ENCODE results near the gene CDR2. TPM values are rescaled to one million over a fixed set of nuclear protein-coding genes. Genes with fewer than 3 reads are reported as not detected.
A peak's percentile ranks its signal among the peaks of the same experiment; 100 is the strongest.

CDR2 gene
- total and polyA plus RNA-seq, 2 of the 13 experiments (the other 11 are each of a cell fraction or from before 2014, with no cell fraction given) = 59.0 to 78.9 TPM

GRCh38 chr16:22321340-22322001, 52.9 kb downstream of the CDR2 start (continued):
- TF ChIP-seq AKAP8 (CRISPR knock-in tag; IDR thresholded peaks at IDR 0.05) = no peak
- TF ChIP-seq POLR2A (IDR thresholded peaks at IDR 0.05; ENCODE audit: insufficient read depth in 1 of 2, low read depth in 2 of 2, low read length in 2 of 2) = no peak
- no peak for TF ChIP-seq CC2D1A (CRISPR knock-in tag; IDR thresholded peaks at IDR 0.05)
- TF ChIP-seq HIVEP1 (CRISPR knock-in tag; IDR thresholded peaks at IDR 0.05) = no peak
- TF ChIP-seq HDAC2 (CRISPR knock-in tag; IDR thresholded peaks at IDR 0.05) = no peak; the same call in 1 of the 2 replicates
- TF ChIP-seq ZNF143 (CRISPR knock-in tag; IDR thresholded peaks at IDR 0.05) = peak; percentile 49; the same call in 1 of the 2 replicates
- peak; percentile 34; the same call in 1 of the 2 replicates for TF ChIP-seq SALL1 (CRISPR knock-in tag; IDR thresholded peaks at IDR 0.05)
- TF ChIP-seq PAF1 (CRISPR knock-in tag; IDR thresholded peaks at IDR 0.05) = no peak
- 0 out of 2 replicates have a peak, but pooled peaks have one; percentile 16 for TF ChIP-seq EED (CRISPR knock-in tag; IDR thresholded peaks at IDR 0.05)
- 0 out of 2 replicates have a peak, but pooled peaks have one; percentile 25 for TF ChIP-seq ZFP37 (CRISPR knock-in tag; IDR thresholded peaks at IDR 0.05; ENCODE audit: borderline replicate concordance)
- no peak for TF ChIP-seq CREBL2 (CRISPR knock-in tag; IDR thresholded peaks at IDR 0.05; ENCODE audit: borderline replicate concordance)
- TF ChIP-seq SOX5 (CRISPR knock-in tag; IDR thresholded peaks at IDR 0.05; ENCODE audit: borderline replicate concordance) = 0 out of 2 replicates have a peak, but pooled peaks have one; percentile 26
- no peak for TF ChIP-seq NONO (IDR thresholded peaks at IDR 0.05)
- TF ChIP-seq NONO (CRISPR knock-in tag; conservative IDR thresholded peaks at IDR 0.05) = peak; percentile 72
- no peak for TF ChIP-seq ATF2 (CRISPR knock-in tag; IDR thresholded peaks at IDR 0.05)
- TF ChIP-seq HNRNPUL1 (IDR thresholded peaks at IDR 0.05; ENCODE audit: low read depth, low read length) = no peak
- TF ChIP-seq ZBTB20 (CRISPR knock-in tag; IDR thresholded peaks at IDR 0.05; ENCODE audit: borderline replicate concordance, low read depth) = 0 out of 2 replicates have a peak, but pooled peaks have one; percentile 24
- TF ChIP-seq ZNF33A (CRISPR knock-in tag; IDR thresholded peaks at IDR 0.05; ENCODE audit: borderline replicate concordance) = no peak
- 0 out of 2 replicates have a peak, but pooled peaks have one; percentile 58 for TF ChIP-seq ZNF512 (CRISPR knock-in tag; IDR thresholded peaks at IDR 0.05)
- no peak for TF ChIP-seq ARHGAP35 (CRISPR knock-in tag; IDR thresholded peaks at IDR 0.05; ENCODE audit: borderline replicate concordance)
- TF ChIP-seq ZNF567 (CRISPR knock-in tag; IDR thresholded peaks at IDR 0.05; ENCODE audit: borderline replicate concordance) = peak; percentile 90; the same call in 1 of the 2 replicates
- TF ChIP-seq PTBP1 (IDR thresholded peaks at IDR 0.05; ENCODE audit: low read depth, low read length, poor library complexity, severe bottlenecking) = no peak
- TF ChIP-seq ZNF205 (CRISPR knock-in tag; IDR thresholded peaks at IDR 0.05) = peak; percentile 62; the same call in 1 of the 2 replicates
- TF ChIP-seq ZNF563 (CRISPR knock-in tag; IDR thresholded peaks at IDR 0.05) = no peak
- no peak for TF ChIP-seq ZNF207 (IDR thresholded peaks at IDR 0.05; ENCODE audit: borderline replicate concordance)
- no peak for TF ChIP-seq ASH2L (IDR thresholded peaks at IDR 0.05; ENCODE audit: insufficient read length, low read depth, low read length)
- no peak for TF ChIP-seq WIZ (CRISPR knock-in tag; IDR thresholded peaks at IDR 0.05)
- no peak for TF ChIP-seq ZNF709 (CRISPR knock-in tag; IDR thresholded peaks at IDR 0.05)

All from HepG2 (cell line).